Endothelial cell of hepatic sinusoid (primary cell): ENCODE measurements around the gene SAG.

ENCODE experiments used
- in situ Hi-C: cut with HindIII; loops from 2 replicates; pipeline ENCODE4 v1.10.0; 2017; ENCODE audit warnings: low sequenced_read_pairs

The SAG gene

DNA sequence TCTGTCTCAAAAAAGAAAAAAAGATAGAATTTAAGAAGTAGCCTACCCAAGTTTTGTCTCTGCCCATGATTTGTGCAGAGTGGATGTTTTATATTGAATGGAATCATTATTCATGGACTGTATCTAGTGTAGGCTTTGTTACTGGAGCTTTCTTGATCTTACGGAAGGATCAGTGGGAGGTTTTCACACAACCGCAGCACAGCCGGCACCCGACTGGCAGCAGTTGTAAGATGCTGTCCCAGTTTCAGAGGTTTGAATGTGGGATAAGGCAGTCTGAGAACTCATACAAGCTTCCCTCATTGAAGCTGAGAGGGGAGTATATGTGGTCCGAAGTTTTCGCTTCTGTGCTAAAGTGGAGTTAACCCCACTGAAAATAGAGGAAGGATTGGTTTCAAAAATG lies 19.7 kb upstream of the SAG start:
- in situ Hi-C loops: loop anchor here (5.0 kb wide), 1 partner anchor 101 kb away; no protein-coding TSS in a partner anchor

DNA sequence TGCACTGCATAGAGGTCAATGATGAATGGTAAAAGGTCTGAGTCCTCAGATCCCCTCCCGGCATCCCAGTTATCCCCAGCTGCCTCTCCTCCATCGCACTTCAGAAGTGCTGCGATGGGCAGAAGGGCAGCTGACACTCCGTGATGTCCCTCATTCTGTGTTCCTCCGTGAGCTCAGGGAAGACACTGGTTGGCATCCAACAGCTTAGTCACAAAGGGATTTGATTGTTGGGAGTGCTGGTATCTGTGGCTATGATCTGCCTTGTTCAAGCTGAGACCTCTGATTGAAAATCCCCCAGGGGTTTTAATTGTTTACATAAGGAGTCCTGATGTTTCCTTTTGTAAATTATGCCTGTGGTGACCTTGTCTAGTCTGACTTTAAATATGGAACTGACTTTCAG lies 19.0 kb upstream of the SAG start:
- in situ Hi-C loops: loop anchor here (5.0 kb wide), 1 partner anchor 101 kb away; no protein-coding TSS in a partner anchor

DNA sequence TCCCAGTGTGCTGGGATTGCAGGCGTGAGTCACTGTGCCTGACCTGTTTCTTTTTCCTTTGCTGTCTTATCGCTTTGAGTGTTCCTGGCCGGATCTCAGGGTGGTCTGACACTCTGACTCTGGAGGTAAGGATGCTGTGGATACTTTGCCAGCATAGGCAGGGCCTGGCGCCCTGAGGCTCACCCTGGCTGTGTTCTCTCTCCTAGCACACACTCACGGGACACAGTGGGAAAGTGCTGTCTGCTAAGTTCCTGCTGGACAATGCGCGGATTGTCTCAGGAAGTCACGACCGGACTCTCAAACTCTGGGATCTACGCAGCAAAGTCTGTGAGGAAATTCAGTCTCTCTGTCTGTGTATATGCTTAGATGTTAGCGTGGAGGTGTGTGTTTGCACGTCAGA lies 18.0 kb upstream of the SAG start:
- in situ Hi-C loops: loop anchor here (5.0 kb wide), 2 partner anchors 58 to 102 kb away; no protein-coding TSS in a partner anchor

DNA sequence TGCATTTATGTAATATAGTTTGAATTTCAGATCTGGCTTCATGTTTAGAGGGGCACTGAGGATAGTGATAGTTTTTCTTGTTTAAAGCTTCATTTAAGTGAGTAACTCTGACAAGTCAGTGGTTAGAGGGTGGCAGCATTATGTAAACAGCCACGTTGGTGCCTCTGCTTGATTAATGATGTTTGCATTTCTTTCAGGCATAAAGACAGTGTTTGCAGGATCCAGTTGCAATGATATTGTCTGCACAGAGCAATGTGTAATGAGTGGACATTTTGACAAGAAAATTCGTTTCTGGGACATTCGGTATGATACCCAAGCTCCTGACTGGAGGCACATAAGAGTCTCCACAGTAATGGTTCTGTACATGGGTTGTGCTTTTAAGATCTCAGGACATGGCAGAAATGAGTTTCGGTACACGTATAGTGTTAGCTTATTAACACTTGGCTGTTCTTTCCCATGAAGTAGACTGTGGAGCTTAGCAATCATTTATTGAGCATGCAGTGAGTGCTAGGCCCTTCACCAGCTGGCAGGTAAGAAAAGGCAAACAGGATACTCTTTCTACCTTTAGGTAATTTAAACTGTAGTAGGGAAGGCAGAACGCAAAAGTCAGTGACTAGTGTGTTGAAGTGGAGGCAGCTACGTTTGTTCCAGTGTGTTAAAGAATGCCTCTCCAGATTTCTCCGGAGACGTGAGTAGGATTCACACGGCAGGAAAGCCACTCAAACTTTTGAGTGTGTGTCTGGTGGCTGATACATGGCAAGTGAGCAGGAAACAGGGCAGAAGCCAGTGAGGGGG lies 17.4 kb upstream of the SAG start:
- in situ Hi-C loops: loop anchor here (5.0 kb wide), 1 partner anchor 57 kb away; no protein-coding TSS in a partner anchor

- in situ Hi-C loops: no loop called here
These were observed 11.7 kb upstream of the SAG start for GRCh38 chr2:233295891-233296290.

- in situ Hi-C loops: no loop called here
These were observed 10.5 kb upstream of the SAG start for GRCh38 chr2:233297076-233297475.

DNA sequence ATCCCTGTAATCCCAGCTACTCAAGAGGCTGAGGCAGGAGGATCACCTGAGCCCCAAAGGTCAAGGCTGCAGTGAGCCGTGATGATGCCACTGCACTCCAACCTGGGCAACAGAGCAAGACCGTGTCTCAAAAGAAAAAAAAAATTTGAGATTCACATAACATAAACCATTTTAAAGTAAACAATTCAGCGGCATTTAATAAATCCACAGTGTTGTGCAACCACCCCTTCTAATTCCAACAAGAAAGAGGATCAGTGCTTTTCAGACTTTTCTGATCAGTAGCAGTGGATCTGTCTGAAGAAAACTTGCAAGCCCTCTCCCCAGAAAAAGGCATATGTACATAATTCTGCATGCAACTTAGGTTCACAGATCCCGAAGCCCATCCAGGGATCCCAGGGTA lies 7.2 kb upstream of the SAG start:
- in situ Hi-C loops: no loop called here

DNA sequence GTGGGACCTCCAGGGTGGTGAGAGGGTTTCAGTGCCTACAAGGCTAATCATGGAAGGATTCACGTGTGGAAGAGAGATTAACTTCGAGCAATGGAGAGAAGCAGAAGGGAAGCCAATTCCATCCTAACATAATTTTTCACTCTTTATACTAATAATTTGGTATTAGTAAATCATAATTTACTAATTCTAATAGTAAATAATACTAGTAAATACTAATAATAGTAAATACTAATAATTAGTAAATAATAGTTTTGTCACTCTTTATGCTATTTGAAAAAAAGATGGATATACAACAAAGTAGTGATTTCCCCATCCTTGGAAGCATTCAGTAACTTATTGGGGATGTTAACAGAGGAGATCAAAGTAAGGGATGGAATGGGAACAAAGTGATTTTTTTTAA lies 6.4 kb upstream of the SAG start:
- in situ Hi-C loops: no loop called here

GRCh38 chr2:233301811-233302210 lies 5.8 kb upstream of the SAG start:
- in situ Hi-C loops: no loop called here

- in situ Hi-C loops: no loop called here
These were observed 4.4 kb upstream of the SAG start for GRCh38 chr2:233303252-233303651.

- in situ Hi-C loops: no loop called here
These were observed 3.8 kb downstream of the SAG start for GRCh38 chr2:233311241-233311926.

DNA sequence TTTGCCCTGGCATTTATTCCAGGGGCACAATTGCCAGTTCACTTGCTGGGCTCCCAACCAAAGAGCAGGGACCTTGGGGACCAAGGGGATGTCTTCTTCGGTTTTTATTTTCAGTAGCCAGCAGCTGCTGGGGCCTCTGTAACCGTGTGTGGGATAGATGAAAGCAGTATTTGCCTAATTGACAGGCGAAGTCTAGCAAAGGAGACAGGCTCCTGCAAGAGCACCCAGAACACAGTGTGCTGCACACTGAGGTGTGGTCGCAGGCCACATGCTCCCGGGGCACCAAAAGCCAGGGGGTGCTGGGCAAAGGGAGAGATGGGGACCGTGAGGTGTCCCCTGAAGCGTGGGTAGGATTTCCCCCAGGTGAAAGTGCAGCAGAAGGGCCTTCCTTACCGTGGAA lies 5.3 kb downstream of the SAG start:
- in situ Hi-C loops: no loop called here

- in situ Hi-C loops: no loop called here
These were observed 6.7 kb downstream of the SAG start for GRCh38 chr2:233314180-233314925.

DNA sequence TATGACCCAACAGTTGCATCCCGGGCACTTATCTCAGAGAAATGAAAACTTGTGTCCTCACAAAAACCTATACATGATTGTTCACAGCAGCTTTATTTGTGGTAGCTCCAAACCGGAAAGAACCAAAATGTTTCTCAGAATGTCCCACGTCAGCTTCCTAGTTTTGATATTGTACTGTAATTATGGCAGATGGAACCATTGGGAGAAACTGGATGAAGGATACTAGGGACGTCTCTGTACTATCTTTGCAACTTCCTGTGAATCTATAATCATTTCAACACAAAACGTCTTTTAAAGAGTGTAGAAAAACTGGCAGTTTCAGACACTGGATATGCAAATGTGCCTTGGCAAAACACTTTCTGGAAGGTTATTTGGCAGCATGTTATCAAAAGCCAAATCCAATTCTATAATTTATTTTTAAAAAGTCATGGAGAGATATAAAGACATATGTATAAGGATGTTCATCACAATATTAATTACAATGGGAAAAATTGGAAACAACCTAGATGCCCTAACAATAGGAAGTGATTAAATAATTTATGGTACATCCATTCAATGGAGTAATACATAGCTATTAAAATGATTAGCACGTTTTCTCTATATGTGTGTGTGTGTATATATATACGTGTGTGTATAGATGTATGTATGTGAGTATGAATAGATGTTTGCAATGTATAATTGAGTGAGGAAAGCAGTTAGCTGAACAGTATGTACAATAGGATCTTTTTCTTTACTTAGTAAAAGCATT lies 9.8 kb downstream of the SAG start:
- in situ Hi-C loops: no loop called here

DNA sequence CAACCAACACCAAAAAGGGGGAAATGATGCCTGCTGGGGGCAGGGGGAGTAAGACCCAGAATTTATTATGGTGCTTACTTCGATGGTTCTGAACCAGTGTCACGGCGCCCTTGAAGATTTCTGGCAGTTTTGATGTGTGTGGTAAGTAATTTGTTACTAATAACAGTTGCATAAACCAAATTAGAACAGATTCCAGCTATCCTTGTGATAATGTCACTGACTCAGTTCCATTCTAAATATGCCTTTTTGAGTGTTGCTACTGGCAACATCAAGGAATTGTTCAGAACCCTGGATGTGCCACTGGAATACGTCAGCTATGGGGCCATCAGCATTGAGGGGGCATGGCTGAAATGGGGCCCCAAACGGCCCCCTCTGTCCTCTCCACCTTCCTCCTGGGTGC lies 11.6 kb downstream of the SAG start:
- in situ Hi-C loops: no loop called here

GRCh38 chr2:233320470-233320869 lies 12.9 kb downstream of the SAG start:
- in situ Hi-C loops: no loop called here

DNA sequence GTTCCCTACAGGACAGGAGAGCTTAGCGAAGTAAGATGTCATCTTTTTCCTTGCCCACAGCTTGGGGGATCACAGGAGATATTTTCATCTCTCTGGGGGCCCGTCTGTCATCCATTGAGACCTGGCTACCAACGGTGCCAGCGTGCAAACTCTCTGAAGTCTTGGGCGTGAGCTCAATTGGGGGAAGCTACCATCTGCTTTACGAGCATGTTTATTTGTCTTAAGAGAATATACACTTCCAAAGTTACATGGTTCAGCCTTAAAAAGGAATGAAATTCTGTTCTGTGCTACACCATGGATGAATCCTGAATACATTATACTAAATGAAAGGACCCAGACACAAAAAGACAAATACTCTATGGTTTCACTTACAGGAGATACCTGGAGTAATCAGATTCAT lies 13.6 kb downstream of the SAG start:
- in situ Hi-C loops: no loop called here

DNA sequence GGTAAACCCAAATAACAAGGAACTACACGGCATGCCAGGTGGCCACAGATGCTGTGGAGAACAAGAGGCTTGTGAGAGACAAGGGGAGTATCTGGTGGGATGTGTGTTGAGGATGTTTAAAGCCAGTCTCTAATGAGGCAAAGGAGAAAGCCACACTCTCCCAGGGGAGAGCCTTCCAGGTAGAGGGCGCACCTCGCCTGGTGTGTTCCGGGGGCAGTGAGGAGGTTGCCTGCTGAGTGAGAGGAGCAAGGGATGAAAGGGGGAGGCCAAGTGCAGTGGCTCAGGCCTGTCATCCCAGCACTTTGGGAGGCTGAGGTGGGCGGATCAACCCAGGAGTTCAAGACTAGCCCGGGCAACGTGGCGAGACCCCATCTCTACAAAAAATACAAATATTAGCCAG lies 16.2 kb downstream of the SAG start:
- in situ Hi-C loops: no loop called here

GRCh38 chr2:233325256-233325655 lies 17.6 kb downstream of the SAG start:
- in situ Hi-C loops: no loop called here

DNA sequence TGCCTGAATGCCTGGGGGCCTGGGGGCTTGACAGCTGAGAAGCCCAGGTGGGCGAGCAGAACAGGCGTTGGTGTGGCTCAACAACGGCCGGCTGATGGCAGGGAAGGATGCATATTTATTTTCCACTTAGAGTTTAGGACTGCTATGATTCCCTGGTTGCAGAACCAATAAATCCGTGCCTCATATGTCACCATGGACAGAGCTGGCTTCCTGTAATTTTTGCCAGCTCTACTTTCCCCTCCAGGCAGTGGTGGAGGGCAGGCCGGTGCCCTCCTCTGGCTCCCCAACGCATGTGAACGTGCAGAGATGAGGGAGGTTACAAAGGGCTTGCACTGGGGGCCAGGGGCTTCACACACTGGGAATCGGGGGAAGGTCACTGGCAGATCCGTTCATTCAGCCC lies 18.2 kb downstream of the SAG start:
- in situ Hi-C loops: no loop called here

DNA sequence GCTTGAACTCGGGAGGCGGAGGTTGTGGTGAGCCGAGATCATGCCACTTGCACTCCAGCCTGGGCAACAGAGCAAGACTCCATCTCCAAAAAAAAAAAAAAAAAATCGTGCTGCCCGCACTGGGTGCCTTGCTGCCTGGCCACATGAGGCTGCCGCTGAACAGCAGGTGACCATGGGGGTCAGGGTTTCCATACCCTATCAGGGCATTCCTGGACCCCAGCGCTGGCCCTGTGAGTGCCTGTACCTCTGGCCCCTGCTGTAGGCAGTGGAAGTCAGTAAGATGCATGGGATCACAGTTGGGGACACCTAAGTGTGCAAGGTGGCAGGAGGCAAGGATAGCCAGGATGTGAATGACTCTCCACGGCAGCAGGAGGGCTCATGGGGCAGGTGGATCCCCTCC lies 18.9 kb downstream of the SAG start:
- in situ Hi-C loops: no loop called here
